H1 (cell line): ENCODE results near the gene C19orf38. TPM values are rescaled to one million over a fixed set of nuclear protein-coding genes. Genes with fewer than 3 reads are reported as not detected.

Experiments used
- CTCF ChIA-PET: fragments of 300-600 bp; sonication (Branson Sonifier 250); formaldehyde crosslinking; loops from one replicate; lab custom pipeline; 2021; ENCODE audit not compliant: partially characterized antibody; lab: Charles Lee
- POLR2A ChIA-PET: fragments of 300-600 bp; sonication (Branson Sonifier 250); formaldehyde crosslinking; loops from one replicate; lab custom pipeline; 2021; ENCODE audit warnings: inconsistent platforms; ENCODE audit not compliant: partially characterized antibody; lab: Charles Lee
- DNase-seq, 2 experiments: peaks; one replicate each; pipeline versions ENCODE4 v3.0.0 to v3.0.0-alpha.2; 2010 to 2022; ENCODE audit warnings: low spot score in 2 of 2, low read depth in 1 of 2, mixed read lengths in 1 of 2
- FAIRE-seq: peaks from 2 replicates; lab custom pipeline; 2011; peaks lifted over from hg19 to GRCh38; lab: Jason Lieb, UNC
- H2AFZ ChIP-seq: 2 replicates; pipeline ENCODE4 v1.8.1; 2012; ENCODE audit warnings: low read length, inconsistent platforms
- H2AK5ac ChIP-seq: 2 replicates; pipeline ENCODE4 v1.6.1; 2013; ENCODE audit warnings: low read depth, low read length
- H2BK120ac ChIP-seq: replicated peaks from 2 replicates; pipeline ENCODE3; 2013; ENCODE audit warnings: low read depth, low read length, inconsistent platforms
- H2BK12ac ChIP-seq: 2 replicates; pipeline ENCODE4 v1.6.1; 2013; ENCODE audit warnings: low read depth, low read length
- H2BK15ac ChIP-seq: 2 replicates; pipeline ENCODE4 v1.6.1; 2013; ENCODE audit warnings: low read length
- H2BK20ac ChIP-seq: 2 replicates; pipeline ENCODE4 v1.6.1; 2013; ENCODE audit warnings: low read length
- H2BK5ac ChIP-seq: 2 replicates; pipeline ENCODE4 v1.6.1; 2013; ENCODE audit warnings: low read depth, low read length
- H3K14ac ChIP-seq: 2 replicates; pipeline ENCODE4 v1.6.1; 2013; ENCODE audit warnings: inconsistent platforms; ENCODE audit not compliant: insufficient read length
- H3K18ac ChIP-seq: 2 replicates; pipeline ENCODE4 v1.6.1; 2013; ENCODE audit warnings: low read length; ENCODE audit errors: extremely low read depth
- H3K23ac ChIP-seq: 2 replicates; pipeline ENCODE4 v1.6.1; 2013; ENCODE audit warnings: inconsistent platforms; ENCODE audit not compliant: insufficient read length
- H3K23me2 ChIP-seq: 2 replicates; pipeline ENCODE4 v1.6.1; 2013; ENCODE audit warnings: low read depth, low read length
- H3K27ac ChIP-seq: 2 replicates; pipeline ENCODE4 v1.6.1; 2011; ENCODE audit warnings: low read depth, low read length, inconsistent platforms
- H3K27me3 ChIP-seq, 4 experiments: replicated peaks in 1 of 4; 1 replicate in 1 of 4; 2 replicates in 3 of 4; pipeline versions ENCODE4 v1.6.1 to v1.8.1; 2011 to 2013; ENCODE audit warnings: low read length in 3 of 4, mild to moderate bottlenecking in 3 of 4, inconsistent platforms in 2 of 4, mixed read lengths in 2 of 4, moderate library complexity in 1 of 4; ENCODE audit not compliant: control insufficient read depth in 3 of 4, insufficient read depth in 3 of 4; ENCODE audit errors: extremely low read depth in 1 of 4
- H3K36me3 ChIP-seq, 4 experiments: 2 replicates each; pipeline versions ENCODE4 v1.6.1 to v1.8.1; 2011 to 2013; ENCODE audit warnings: mild to moderate bottlenecking in 4 of 4, low read length in 3 of 4, moderate library complexity in 2 of 4, control low read depth in 1 of 4, inconsistent platforms in 1 of 4; ENCODE audit not compliant: insufficient read depth in 4 of 4, control insufficient read depth in 2 of 4
- H3K4ac ChIP-seq: replicated peaks from 2 replicates; pipeline ENCODE3; 2013; ENCODE audit warnings: low read length, low read depth, mixed read lengths, inconsistent platforms; ENCODE audit not compliant: insufficient read length
- H3K4me1 ChIP-seq, 4 experiments: replicated peaks in 1 of 4; 1 replicate in 1 of 4; 2 replicates in 3 of 4; pipeline versions ENCODE4 v1.6.1 to v1.8.1; 2011 to 2013; ENCODE audit warnings: low read length in 3 of 4, inconsistent platforms in 2 of 4, mixed read lengths in 1 of 4; ENCODE audit not compliant: insufficient read depth in 4 of 4, control insufficient read depth in 3 of 4
- H3K4me2 ChIP-seq, 2 experiments: 2 replicates each; pipeline versions ENCODE4 v1.6.1 to v1.8.1; 2011 to 2013; ENCODE audit warnings: low read depth in 2 of 2, low read length in 2 of 2, control low read depth in 1 of 2, inconsistent platforms in 1 of 2, mild to moderate bottlenecking in 1 of 2; ENCODE audit not compliant: insufficient read depth in 1 of 2
- H3K4me3 ChIP-seq, 4 experiments: fragments of 200-600, 300-600 bp in 1 of 4; sonication (generic), shearing (Covaris generic), sonication (Bioruptor Twin) in 1 of 4; 2 replicates each; pipeline versions ENCODE4 v1.5.1 to v1.8.1; 2011 to 2016; ENCODE audit warnings: low read length in 4 of 4, low read depth in 3 of 4, control low read depth in 2 of 4, inconsistent platforms in 2 of 4, mild to moderate bottlenecking in 2 of 4, mixed read lengths in 1 of 4, moderate library complexity in 1 of 4; ENCODE audit not compliant: insufficient read depth in 2 of 4; ENCODE audit errors: extremely low read depth in 1 of 4
- H3K56ac ChIP-seq: replicated peaks from 2 replicates; pipeline ENCODE3; 2013; ENCODE audit warnings: low read depth, mild to moderate bottlenecking, mixed read lengths, low read length, inconsistent platforms; ENCODE audit not compliant: insufficient read length
- H3K79me1 ChIP-seq: 2 replicates; pipeline ENCODE4 v1.6.1; 2013; ENCODE audit warnings: low read depth, low read length, control low read depth
- H3K79me2 ChIP-seq, 2 experiments: 2 replicates each; pipeline versions ENCODE4 v1.6.1 to v1.8.1; 2012 to 2013; ENCODE audit warnings: low read length in 2 of 2, mild to moderate bottlenecking in 2 of 2, inconsistent platforms in 1 of 2; ENCODE audit not compliant: insufficient read depth in 2 of 2, control insufficient read depth in 1 of 2
- H3K9ac ChIP-seq, 4 experiments: replicated peaks in 1 of 4; 1 replicate in 1 of 4; 2 replicates in 3 of 4; pipeline versions ENCODE4 v1.6.1 to v1.8.1; 2011 to 2013; ENCODE audit warnings: low read depth in 3 of 4, low read length in 3 of 4, control low read depth in 2 of 4, mild to moderate bottlenecking in 2 of 4, moderate library complexity in 2 of 4, inconsistent platforms in 1 of 4; ENCODE audit errors: extremely low read depth in 1 of 4
- H3K9me3 ChIP-seq, 2 experiments: 2 replicates each; pipeline versions ENCODE4 v1.6.1 to v1.8.1; 2012 to 2013; ENCODE audit warnings: mild to moderate bottlenecking in 2 of 2, moderate library complexity in 2 of 2, control low read depth in 1 of 2, inconsistent platforms in 1 of 2, low read depth in 1 of 2, low read length in 1 of 2, mixed read lengths in 1 of 2; ENCODE audit not compliant: insufficient read depth in 2 of 2
- H4K20me1 ChIP-seq, 2 experiments: replicated peaks in 1 of 2; 2 replicates each; pipeline versions ENCODE3 to v1.8.1; 2011 to 2013; ENCODE audit warnings: inconsistent platforms in 2 of 2, low read length in 2 of 2, mild to moderate bottlenecking in 1 of 2; ENCODE audit not compliant: insufficient read depth in 2 of 2, control insufficient read depth in 1 of 2
- H4K5ac ChIP-seq: 2 replicates; pipeline ENCODE4 v1.6.1; 2013; ENCODE audit warnings: low read length, low read depth, mixed read lengths, inconsistent platforms; ENCODE audit not compliant: insufficient read length
- H4K8ac ChIP-seq: 2 replicates; pipeline ENCODE4 v1.8.0; 2013; ENCODE audit warnings: mild to moderate bottlenecking, moderate library complexity, low read length, inconsistent platforms; ENCODE audit not compliant: insufficient read depth; ENCODE audit errors: extremely low read depth
- H4K91ac ChIP-seq: replicated peaks from 2 replicates; pipeline ENCODE3; 2013; ENCODE audit warnings: low read length, mixed read lengths, inconsistent platforms; ENCODE audit not compliant: insufficient read length
- ASH2L ChIP-seq: fragments of 200-600, 300-600 bp; sonication (generic); IDR thresholded peaks from one replicate; pipeline ENCODE4 v1.7.1; 2017; ENCODE audit warnings: low read length
- BACH1 ChIP-seq: IDR thresholded peaks from 2 replicates; pipeline ENCODE4 v1.6.1; 2012; ENCODE audit warnings: low read length, improper control_type of control experiment
- BRCA1 ChIP-seq: IDR thresholded peaks from 2 replicates; pipeline ENCODE4 v1.6.1; 2012; ENCODE audit warnings: low read depth, low read length, improper control_type of control experiment
- RXRA ChIP-seq: IDR thresholded peaks from 2 replicates; pipeline ENCODE4 v1.6.1; 2011; ENCODE audit warnings: low read depth, mild to moderate bottlenecking, low read length, moderate library complexity; ENCODE audit not compliant: insufficient read depth
- SIRT6 ChIP-seq: IDR thresholded peaks from one replicate; pipeline ENCODE4 v1.7.1; 2012; ENCODE audit warnings: low read length, inconsistent platforms
- SP4 ChIP-seq: IDR thresholded peaks from 2 replicates; pipeline ENCODE4 v1.6.1; 2012; ENCODE audit warnings: low read length, inconsistent platforms
- TBP ChIP-seq: IDR thresholded peaks from 2 replicates; pipeline ENCODE4 v1.6.1; 2011; ENCODE audit warnings: low read depth, low read length, improper control_type of control experiment
- WGBS, 2 experiments: shearing (Covaris generic) in 1 of 2; methylation state at CpG; one replicate each; pipeline versions ENCODE4 v1.1.6 to v1.1.7; 2013 to 2015; ENCODE audit warnings: low lambda C conversion rate in 2 of 2, mixed read lengths in 2 of 2, inconsistent platforms in 1 of 2, low coverage in 1 of 2, missing lambda C conversion rate in 1 of 2; ENCODE audit not compliant: insufficient replicate concordance in 2 of 2, insufficient coverage in 1 of 2, insufficient read length in 1 of 2; ENCODE audit errors: extremely low coverage in 1 of 2, missing lambda C conversion rate in 1 of 2; 5-methylcytosine and 5-hydroxymethylcytosine counted together
- polyA plus RNA-seq, 7 experiments: library from polyadenylated mRNA; depleted of rRNA in 3 of 7; stranded (reverse) in 5 of 7; unstranded in 2 of 7; fragments of >200 nt in 5 of 7; fragments of 200-250 nt in 2 of 7; gene quantifications; 1 replicate in 5 of 7; 2 replicates in 1 of 7; 4 replicates in 1 of 7; pipeline versions ENCODE4 v1.2.1 to v1.2.3, GENCODE V29; 2011 to 2013; ENCODE audit warnings: missing spikeins in 2 of 7, mixed read lengths in 2 of 7
- total RNA-seq: library from RNA; stranded (reverse); fragmentation: NEBNext Ultra II Directional; extraction: Animal tissue kit (Norgen Biotek cat#: 25700); gene quantifications from 2 replicates; pipeline ENCODE4 v1.2.1, GENCODE V29; 2021

Gene C19orf38
- total and polyA plus RNA-seq, 2 of the 8 experiments (the other 6 are each of a cell fraction or from before 2014, with no cell fraction given), result 0.53 TPM; not detected in 1

- no peak overlapping the region for H2BK120ac ChIP-seq
- no peak overlapping the region for H3K9ac ChIP-seq
- H2BK15ac ChIP-seq, result no peak overlapping the region
- CTCF ChIA-PET, result interaction anchor here (1.3 kb wide), 1 partner anchor 19 kb away, joined by 3 read pairs; no protein-coding TSS in a partner anchor
- no peak overlapping the region for H4K91ac ChIP-seq
- no peak overlapping the region for H4K8ac ChIP-seq
- 91% methylated on average over 5 of the region's 5 CpGs; no CpG with 5 or more reads in 1 of the 2 experiments for WGBS, 2 experiments
- no peak overlapping the region for H2BK5ac ChIP-seq
- H3K4me1 ChIP-seq, result no peaks in the 10 kb centered on the region
- H3K9me3 ChIP-seq, result no peaks in the 10 kb centered on the region
- no peak overlapping the region for H3K14ac ChIP-seq
- no peak overlapping the region for H3K18ac ChIP-seq
- H3K4me2 ChIP-seq, result no peak overlapping the region
- H3K36me3 ChIP-seq, result peaks cover 0 to 17% (median 13%) of the 10 kb centered on the region in 4 experiments; a peak in 5 of 8 replicates
- no peak overlapping the region for H3K27ac ChIP-seq
- no peaks in the 10 kb centered on the region for H3K79me1 ChIP-seq
- DNase-seq (no peak), FAIRE-seq (no peak)
- no peaks in the 10 kb centered on the region for H3K27me3 ChIP-seq
- no peak overlapping the region for H3K56ac ChIP-seq
- H3K4me3 ChIP-seq, result no peak overlapping the region
- TF ChIP-seq SP4 (no peak), ASH2L (no peak), BRCA1 (no peak), TBP (no peak), SIRT6 (no peak), BACH1 (no peak), RXRA (no peak)
- TF ChIP-seq, all 59 proteins: peak for 0
- Histone ChIP-seq H3K23me2 (no peaks in the 10 kb centered on the region), H2AFZ (no peak overlapping the region), H2BK20ac (no peak overlapping the region), H3K23ac (no peak overlapping the region), H2BK12ac (no peak overlapping the region), H3K4ac (no peak overlapping the region), H2AK5ac (no peak overlapping the region), H4K20me1 (peaks cover 0 to 3% of the 10 kb centered on the region in 2 experiments), H4K5ac (no peak overlapping the region), H3K79me2 (no peaks in the 10 kb centered on the region)
- POLR2A ChIA-PET, result interaction anchor here (0.5 to 1.0 kb wide), 2 partner anchors 13 to 33 kb away, joined by 3 read pairs; partner anchors contain the start of gene TMED1
These were observed 45.7 kb upstream of the C19orf38 start for GRCh38 chr19:10802479-10802878.
